Nephron (organoid): ENCODE data around the gene SEMA5B.
A peak's percentile ranks its signal among the peaks of the same experiment; 100 is the strongest.

Experiments used
- H3K27ac Mint-ChIP-seq, 3 experiments: 2 replicates each; pipeline ENCODE4 v1.8.0; 2020; ENCODE audit warnings: mixed read lengths in 3 of 3, mild to moderate bottlenecking in 2 of 3, moderate library complexity in 1 of 3
- H3K27me3 Mint-ChIP-seq: 2 replicates; pipeline ENCODE4 v1.8.0; 2021; ENCODE audit warnings: low read depth, mild to moderate bottlenecking, moderate library complexity, mixed read lengths
- H3K36me3 Mint-ChIP-seq: 2 replicates; pipeline ENCODE4 v1.8.0; 2020; ENCODE audit warnings: low read depth, mixed read lengths
- H3K4me1 Mint-ChIP-seq: 2 replicates; pipeline ENCODE4 v1.8.0; 2020; ENCODE audit warnings: mixed read lengths
- H3K4me3 Mint-ChIP-seq, 3 experiments: 2 replicates each; pipeline ENCODE4 v1.8.0; 2020; ENCODE audit warnings: mild to moderate bottlenecking in 3 of 3, mixed read lengths in 3 of 3, moderate library complexity in 2 of 3
- H3K9me3 Mint-ChIP-seq: 2 replicates; pipeline ENCODE4 v1.8.0; 2020; ENCODE audit warnings: mixed read lengths
- TF ChIP-seq, protein P1 (sequence below), 3 experiments: fragments of 200-600 bp; sonication (generic); IDR thresholded peaks; one replicate each; pipeline ENCODE4 v1.5.0; 2021; ENCODE audit warnings: antibody characterized with exemption in 3 of 3; ENCODE audit not compliant: unreplicated experiment in 3 of 3

Gene SEMA5B, protein sequence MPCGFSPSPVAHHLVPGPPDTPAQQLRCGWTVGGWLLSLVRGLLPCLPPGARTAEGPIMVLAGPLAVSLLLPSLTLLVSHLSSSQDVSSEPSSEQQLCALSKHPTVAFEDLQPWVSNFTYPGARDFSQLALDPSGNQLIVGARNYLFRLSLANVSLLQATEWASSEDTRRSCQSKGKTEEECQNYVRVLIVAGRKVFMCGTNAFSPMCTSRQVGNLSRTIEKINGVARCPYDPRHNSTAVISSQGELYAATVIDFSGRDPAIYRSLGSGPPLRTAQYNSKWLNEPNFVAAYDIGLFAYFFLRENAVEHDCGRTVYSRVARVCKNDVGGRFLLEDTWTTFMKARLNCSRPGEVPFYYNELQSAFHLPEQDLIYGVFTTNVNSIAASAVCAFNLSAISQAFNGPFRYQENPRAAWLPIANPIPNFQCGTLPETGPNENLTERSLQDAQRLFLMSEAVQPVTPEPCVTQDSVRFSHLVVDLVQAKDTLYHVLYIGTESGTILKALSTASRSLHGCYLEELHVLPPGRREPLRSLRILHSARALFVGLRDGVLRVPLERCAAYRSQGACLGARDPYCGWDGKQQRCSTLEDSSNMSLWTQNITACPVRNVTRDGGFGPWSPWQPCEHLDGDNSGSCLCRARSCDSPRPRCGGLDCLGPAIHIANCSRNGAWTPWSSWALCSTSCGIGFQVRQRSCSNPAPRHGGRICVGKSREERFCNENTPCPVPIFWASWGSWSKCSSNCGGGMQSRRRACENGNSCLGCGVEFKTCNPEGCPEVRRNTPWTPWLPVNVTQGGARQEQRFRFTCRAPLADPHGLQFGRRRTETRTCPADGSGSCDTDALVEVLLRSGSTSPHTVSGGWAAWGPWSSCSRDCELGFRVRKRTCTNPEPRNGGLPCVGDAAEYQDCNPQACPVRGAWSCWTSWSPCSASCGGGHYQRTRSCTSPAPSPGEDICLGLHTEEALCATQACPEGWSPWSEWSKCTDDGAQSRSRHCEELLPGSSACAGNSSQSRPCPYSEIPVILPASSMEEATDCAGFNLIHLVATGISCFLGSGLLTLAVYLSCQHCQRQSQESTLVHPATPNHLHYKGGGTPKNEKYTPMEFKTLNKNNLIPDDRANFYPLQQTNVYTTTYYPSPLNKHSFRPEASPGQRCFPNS

DNA sequence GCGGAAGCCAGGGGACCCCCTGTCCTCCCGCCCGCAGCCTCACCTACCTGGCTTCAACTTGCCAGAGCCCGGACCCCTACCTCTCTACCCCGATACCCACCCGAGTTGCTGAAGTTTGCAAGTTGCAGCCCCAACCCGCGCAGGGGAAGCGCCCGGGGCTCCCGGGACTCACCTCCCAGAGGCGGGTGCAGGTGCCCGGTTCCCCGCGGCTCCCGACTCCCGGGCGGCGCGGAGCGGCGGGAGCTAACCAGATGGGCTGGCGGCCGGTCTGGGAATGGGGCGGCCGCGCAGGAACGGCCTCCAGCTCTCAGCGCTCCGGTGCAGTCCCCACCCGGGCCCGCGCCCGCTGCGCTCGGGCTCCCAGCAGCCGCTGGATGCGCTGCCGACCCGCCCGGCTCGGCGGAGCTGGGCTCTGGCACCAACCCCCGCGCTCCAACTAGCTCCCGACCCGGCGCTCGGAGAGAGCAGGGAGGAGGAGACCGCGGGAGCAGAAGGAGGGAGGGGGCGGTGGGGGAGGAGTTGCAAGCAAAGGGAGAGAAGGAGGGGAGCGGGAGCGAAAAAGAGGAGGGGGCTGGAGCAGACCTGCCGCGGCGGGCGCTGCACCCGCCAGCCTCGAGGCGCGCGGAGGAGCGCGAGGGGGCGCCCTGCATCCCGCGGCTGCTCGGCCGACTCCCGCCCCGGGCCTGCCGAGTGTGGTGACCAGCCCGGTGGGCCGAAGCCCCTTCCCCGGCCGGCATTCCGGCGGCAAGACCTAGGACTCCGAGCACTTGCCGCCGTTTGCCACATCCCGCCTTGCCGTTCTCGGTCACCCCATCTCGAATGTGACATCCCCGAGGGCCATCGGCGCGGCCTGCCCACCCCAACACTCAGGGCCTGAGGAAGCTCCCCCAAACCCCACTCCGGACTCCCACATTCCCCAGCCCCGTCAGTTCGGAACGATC is at the start of gene SEMA5B:
TSS of gene SEMA5B (minus strand) at position 472 of the 941 bp plus-strand sequence. CDS start 66,500 bp downstream, outside the sequence.
- TF ChIP-seq, protein P1, sequence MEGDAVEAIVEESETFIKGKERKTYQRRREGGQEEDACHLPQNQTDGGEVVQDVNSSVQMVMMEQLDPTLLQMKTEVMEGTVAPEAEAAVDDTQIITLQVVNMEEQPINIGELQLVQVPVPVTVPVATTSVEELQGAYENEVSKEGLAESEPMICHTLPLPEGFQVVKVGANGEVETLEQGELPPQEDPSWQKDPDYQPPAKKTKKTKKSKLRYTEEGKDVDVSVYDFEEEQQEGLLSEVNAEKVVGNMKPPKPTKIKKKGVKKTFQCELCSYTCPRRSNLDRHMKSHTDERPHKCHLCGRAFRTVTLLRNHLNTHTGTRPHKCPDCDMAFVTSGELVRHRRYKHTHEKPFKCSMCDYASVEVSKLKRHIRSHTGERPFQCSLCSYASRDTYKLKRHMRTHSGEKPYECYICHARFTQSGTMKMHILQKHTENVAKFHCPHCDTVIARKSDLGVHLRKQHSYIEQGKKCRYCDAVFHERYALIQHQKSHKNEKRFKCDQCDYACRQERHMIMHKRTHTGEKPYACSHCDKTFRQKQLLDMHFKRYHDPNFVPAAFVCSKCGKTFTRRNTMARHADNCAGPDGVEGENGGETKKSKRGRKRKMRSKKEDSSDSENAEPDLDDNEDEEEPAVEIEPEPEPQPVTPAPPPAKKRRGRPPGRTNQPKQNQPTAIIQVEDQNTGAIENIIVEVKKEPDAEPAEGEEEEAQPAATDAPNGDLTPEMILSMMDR (IDR thresholded peaks at IDR 0.05; ENCODE audit: unreplicated experiment in 3 of 3), result peak; percentile 41 to 61 (median 47)
- Mint-ChIP-seq H3K9me3 (peaks cover 5% of the 10 kb centered on the region), H3K27me3 (peaks cover 54% of the 10 kb centered on the region), H3K4me3 (peak within 1 kb of the TSS; percentile 84 to 89 (median 88)), H3K27ac (peak within 1 kb of the TSS; percentile 53 to 84 (median 82)), H3K4me1 (peaks cover 28% of the 10 kb centered on the region), H3K36me3 (no peaks in the 10 kb centered on the region)

DNA sequence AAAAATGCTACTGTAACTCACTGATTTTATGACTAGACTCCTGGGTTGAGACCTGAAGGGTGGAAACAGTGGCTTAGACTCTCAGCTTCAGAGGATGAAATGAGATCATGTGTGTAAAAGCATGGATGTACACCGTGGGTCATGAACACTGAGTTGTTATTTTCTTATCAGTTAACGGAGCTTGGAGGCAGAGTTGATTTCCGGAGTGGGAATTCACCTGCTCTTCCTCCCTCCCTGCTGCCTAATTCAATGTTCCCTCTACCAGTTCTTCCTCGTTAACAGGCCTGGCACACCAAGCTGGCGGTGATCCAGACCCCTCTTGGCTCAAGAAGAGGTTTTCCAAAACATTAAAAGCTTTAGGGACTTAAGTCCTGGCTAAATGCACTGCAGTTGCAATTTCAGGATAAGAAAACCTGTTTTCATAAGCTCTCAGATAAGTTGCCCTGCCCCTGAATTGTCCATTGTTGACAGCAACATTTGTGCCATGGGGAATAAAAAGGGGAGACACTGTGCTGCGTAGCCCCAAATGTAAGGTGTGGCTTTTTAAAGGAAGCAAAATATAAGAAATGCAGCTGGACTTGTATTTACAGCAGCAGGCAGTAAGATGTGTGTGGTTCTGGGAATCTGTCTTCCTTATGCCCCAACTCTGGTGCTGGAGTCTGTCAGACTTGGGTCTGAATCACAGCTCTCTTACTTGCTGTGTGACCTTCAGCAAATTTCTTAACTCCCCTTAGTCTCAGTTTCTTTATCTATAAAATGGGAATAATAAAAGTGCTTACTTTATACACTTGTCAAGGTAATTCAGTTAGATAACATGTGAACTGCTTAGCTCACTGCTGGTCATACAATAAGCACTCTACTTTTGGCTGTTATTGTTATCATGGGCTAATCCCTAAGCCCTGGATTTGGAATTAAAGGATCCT is 49.2 kb upstream of the SEMA5B start:
- TF ChIP-seq, protein P1 (IDR thresholded peaks at IDR 0.05; ENCODE audit: unreplicated experiment in 3 of 3), result no peak

DNA sequence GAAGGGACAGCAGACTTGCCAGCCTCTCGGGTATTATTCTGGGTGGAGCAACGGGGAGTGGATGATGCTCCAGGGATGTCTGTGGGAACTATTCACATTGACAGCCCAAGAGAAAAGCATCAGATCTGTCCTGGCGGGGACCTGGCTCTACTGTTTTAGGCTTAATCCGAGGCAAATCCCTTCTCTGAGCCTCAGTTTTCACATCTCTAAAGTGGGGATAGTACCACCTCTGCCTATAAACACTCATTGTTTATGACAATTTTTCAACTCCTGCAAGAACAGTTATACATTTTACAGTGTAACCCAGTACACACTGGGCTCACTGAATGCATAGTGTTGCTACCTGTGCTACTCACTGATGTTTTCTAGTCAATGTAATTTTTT is 48.5 kb upstream of the SEMA5B start:
- H3K27me3 Mint-ChIP-seq, result no peaks in the 10 kb centered on the region
- peaks cover 54% of the 10 kb centered on the region for H3K4me1 Mint-ChIP-seq
- H3K27ac Mint-ChIP-seq, result no peak overlapping the region
- H3K9me3 Mint-ChIP-seq, result no peaks in the 10 kb centered on the region
- H3K36me3 Mint-ChIP-seq, result no peaks in the 10 kb centered on the region
- TF ChIP-seq, protein P1 (IDR thresholded peaks at IDR 0.05; ENCODE audit: unreplicated experiment in 3 of 3), result no peak
- no peak overlapping the region for H3K4me3 Mint-ChIP-seq

More for the DNA sequence above, 49.2 kb upstream of the SEMA5B start:
- H3K4me1 Mint-ChIP-seq, result peaks cover 54% of the 10 kb centered on the region
- H3K36me3 Mint-ChIP-seq, result no peaks in the 10 kb centered on the region
- no peak overlapping the region for H3K27ac Mint-ChIP-seq
- H3K4me3 Mint-ChIP-seq, result no peak overlapping the region
- no peaks in the 10 kb centered on the region for H3K27me3 Mint-ChIP-seq
- H3K9me3 Mint-ChIP-seq, result no peaks in the 10 kb centered on the region

DNA sequence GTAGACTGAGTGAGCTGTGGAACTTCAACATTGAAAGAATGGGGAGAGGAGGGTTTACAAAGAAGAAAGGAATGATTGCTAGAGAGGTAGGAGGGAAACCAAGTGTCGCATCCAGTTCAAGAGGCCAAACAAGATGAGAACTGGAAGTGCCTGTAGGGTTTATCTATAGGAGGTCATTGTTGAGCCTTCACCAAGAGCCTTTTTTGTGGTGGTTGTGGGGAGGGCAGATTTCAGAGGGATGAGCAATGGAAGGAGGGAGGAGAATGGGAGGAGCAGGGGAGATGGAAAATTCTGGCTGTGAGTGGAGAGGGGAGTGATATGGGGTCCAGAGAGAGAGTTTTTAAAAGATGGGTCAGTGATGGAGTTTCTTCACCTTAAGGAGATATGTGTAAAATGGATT is 47.8 kb upstream of the SEMA5B start:
- Mint-ChIP-seq H3K27me3 (no peaks in the 10 kb centered on the region), H3K9me3 (no peaks in the 10 kb centered on the region), H3K4me3 (no peak overlapping the region), H3K27ac (peak overlapping the region in 2 of 3 experiments; percentile 7 to 20), H3K36me3 (no peaks in the 10 kb centered on the region), H3K4me1 (peaks cover 60% of the 10 kb centered on the region)
- TF ChIP-seq, protein P1 (IDR thresholded peaks at IDR 0.05; ENCODE audit: unreplicated experiment in 3 of 3), result no peak
